ENCODE results near the gene CC2D2A. TPM values are rescaled to one million over a fixed set of nuclear protein-coding genes. Genes with fewer than 3 reads are reported as not detected.

CC2D2A gene
- total and polyA plus RNA-seq, 9 of the 15 experiments (the other 6 are each of a cell fraction or from before 2014, with no cell fraction given) = 0.36 to 2.5 (median 1.6) TPM

DNA sequence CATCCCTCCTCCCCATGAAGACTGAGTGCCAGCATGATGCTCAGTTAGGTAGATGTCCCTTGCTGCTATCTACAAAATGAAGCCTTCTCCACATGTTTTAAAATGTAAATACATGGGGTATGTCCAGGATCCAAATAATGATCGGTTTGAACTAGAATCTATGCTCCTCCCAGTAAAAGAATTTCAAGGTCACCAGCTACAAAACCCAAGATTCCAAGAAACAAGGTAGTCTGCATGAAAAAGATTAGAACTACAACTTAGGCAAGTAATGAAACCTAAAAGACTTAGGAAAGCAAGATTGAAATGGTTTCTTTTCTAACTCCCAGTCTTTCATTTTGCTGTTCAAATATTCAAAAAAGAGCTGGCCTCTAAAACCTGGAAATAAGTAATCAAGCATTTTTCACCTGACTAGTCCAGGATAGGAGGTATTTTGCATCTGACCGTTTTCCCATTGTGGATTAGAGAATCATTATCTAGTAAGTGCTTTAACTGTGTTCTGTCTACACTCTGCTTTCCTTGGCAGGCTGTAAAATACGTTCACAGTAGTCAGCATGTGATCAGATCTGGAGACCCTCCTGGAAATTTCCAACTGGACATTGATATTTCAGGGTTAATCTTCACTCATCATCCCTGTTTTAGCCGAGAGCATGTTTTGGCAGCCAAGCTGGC lies 57.4 kb downstream of the CC2D2A start (continued):
- TF ChIP-seq, protein P1, sequence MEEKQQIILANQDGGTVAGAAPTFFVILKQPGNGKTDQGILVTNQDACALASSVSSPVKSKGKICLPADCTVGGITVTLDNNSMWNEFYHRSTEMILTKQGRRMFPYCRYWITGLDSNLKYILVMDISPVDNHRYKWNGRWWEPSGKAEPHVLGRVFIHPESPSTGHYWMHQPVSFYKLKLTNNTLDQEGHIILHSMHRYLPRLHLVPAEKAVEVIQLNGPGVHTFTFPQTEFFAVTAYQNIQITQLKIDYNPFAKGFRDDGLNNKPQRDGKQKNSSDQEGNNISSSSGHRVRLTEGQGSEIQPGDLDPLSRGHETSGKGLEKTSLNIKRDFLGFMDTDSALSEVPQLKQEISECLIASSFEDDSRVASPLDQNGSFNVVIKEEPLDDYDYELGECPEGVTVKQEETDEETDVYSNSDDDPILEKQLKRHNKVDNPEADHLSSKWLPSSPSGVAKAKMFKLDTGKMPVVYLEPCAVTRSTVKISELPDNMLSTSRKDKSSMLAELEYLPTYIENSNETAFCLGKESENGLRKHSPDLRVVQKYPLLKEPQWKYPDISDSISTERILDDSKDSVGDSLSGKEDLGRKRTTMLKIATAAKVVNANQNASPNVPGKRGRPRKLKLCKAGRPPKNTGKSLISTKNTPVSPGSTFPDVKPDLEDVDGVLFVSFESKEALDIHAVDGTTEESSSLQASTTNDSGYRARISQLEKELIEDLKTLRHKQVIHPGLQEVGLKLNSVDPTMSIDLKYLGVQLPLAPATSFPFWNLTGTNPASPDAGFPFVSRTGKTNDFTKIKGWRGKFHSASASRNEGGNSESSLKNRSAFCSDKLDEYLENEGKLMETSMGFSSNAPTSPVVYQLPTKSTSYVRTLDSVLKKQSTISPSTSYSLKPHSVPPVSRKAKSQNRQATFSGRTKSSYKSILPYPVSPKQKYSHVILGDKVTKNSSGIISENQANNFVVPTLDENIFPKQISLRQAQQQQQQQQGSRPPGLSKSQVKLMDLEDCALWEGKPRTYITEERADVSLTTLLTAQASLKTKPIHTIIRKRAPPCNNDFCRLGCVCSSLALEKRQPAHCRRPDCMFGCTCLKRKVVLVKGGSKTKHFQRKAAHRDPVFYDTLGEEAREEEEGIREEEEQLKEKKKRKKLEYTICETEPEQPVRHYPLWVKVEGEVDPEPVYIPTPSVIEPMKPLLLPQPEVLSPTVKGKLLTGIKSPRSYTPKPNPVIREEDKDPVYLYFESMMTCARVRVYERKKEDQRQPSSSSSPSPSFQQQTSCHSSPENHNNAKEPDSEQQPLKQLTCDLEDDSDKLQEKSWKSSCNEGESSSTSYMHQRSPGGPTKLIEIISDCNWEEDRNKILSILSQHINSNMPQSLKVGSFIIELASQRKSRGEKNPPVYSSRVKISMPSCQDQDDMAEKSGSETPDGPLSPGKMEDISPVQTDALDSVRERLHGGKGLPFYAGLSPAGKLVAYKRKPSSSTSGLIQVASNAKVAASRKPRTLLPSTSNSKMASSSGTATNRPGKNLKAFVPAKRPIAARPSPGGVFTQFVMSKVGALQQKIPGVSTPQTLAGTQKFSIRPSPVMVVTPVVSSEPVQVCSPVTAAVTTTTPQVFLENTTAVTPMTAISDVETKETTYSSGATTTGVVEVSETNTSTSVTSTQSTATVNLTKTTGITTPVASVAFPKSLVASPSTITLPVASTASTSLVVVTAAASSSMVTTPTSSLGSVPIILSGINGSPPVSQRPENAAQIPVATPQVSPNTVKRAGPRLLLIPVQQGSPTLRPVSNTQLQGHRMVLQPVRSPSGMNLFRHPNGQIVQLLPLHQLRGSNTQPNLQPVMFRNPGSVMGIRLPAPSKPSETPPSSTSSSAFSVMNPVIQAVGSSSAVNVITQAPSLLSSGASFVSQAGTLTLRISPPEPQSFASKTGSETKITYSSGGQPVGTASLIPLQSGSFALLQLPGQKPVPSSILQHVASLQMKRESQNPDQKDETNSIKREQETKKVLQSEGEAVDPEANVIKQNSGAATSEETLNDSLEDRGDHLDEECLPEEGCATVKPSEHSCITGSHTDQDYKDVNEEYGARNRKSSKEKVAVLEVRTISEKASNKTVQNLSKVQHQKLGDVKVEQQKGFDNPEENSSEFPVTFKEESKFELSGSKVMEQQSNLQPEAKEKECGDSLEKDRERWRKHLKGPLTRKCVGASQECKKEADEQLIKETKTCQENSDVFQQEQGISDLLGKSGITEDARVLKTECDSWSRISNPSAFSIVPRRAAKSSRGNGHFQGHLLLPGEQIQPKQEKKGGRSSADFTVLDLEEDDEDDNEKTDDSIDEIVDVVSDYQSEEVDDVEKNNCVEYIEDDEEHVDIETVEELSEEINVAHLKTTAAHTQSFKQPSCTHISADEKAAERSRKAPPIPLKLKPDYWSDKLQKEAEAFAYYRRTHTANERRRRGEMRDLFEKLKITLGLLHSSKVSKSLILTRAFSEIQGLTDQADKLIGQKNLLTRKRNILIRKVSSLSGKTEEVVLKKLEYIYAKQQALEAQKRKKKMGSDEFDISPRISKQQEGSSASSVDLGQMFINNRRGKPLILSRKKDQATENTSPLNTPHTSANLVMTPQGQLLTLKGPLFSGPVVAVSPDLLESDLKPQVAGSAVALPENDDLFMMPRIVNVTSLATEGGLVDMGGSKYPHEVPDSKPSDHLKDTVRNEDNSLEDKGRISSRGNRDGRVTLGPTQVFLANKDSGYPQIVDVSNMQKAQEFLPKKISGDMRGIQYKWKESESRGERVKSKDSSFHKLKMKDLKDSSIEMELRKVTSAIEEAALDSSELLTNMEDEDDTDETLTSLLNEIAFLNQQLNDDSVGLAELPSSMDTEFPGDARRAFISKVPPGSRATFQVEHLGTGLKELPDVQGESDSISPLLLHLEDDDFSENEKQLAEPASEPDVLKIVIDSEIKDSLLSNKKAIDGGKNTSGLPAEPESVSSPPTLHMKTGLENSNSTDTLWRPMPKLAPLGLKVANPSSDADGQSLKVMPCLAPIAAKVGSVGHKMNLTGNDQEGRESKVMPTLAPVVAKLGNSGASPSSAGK (IDR thresholded peaks at IDR 0.05) = peak; percentile 25; the same call in 1 of the 2 replicates
- TF ChIP-seq, protein P2, sequence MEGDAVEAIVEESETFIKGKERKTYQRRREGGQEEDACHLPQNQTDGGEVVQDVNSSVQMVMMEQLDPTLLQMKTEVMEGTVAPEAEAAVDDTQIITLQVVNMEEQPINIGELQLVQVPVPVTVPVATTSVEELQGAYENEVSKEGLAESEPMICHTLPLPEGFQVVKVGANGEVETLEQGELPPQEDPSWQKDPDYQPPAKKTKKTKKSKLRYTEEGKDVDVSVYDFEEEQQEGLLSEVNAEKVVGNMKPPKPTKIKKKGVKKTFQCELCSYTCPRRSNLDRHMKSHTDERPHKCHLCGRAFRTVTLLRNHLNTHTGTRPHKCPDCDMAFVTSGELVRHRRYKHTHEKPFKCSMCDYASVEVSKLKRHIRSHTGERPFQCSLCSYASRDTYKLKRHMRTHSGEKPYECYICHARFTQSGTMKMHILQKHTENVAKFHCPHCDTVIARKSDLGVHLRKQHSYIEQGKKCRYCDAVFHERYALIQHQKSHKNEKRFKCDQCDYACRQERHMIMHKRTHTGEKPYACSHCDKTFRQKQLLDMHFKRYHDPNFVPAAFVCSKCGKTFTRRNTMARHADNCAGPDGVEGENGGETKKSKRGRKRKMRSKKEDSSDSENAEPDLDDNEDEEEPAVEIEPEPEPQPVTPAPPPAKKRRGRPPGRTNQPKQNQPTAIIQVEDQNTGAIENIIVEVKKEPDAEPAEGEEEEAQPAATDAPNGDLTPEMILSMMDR (IDR thresholded peaks at IDR 0.05 in 2 of 3, conservative IDR thresholded peaks at IDR 0.05 in 1 of 3; ENCODE audit: insufficient read depth in 2 of 3, low read depth in 1 of 3, low read length in 3 of 3) = no peak
- TF ChIP-seq ZBTB5 (IDR thresholded peaks at IDR 0.05) (no peak), RBBP5 (IDR thresholded peaks at IDR 0.05; ENCODE audit: borderline replicate concordance, insufficient read depth, low read length, poor library complexity, severe bottlenecking) (peak; percentile 42), THRAP3 (IDR thresholded peaks at IDR 0.05; ENCODE audit: borderline replicate concordance) (no peak), PHF20 (IDR thresholded peaks at IDR 0.05; ENCODE audit: partially characterized antibody) (no peak), MYBL2 (IDR thresholded peaks at IDR 0.05; ENCODE audit: low read depth) (0 out of 2 replicates have a peak, but pooled peaks have one; percentile 29), MYBL2 (CRISPR knock-in tag; IDR thresholded peaks at IDR 0.05; ENCODE audit: borderline replicate concordance) (no peak), EP300 (IDR thresholded peaks at IDR 0.05; ENCODE audit: low read length) (peak; percentile 47; the same call in 1 of the 2 replicates)
- TF ChIP-seq, protein P3, sequence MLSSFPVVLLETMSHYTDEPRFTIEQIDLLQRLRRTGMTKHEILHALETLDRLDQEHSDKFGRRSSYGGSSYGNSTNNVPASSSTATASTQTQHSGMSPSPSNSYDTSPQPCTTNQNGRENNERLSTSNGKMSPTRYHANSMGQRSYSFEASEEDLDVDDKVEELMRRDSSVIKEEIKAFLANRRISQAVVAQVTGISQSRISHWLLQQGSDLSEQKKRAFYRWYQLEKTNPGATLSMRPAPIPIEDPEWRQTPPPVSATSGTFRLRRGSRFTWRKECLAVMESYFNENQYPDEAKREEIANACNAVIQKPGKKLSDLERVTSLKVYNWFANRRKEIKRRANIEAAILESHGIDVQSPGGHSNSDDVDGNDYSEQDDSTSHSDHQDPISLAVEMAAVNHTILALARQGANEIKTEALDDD (IDR thresholded peaks at IDR 0.05) = peak; percentile 24; the same call in 1 of the 2 replicates

All from K562 (cell line).